CD4-positive, alpha-beta T cell treated with Interleukin-21 for 1 hour (primary cell): ENCODE measurements around the gene SENP6.
"Not testable (repeated sequence)": the region's sequence is repeated elsewhere in the genome, so short reads cannot be mapped to it uniquely, and the experiment has no call there.

Source experiments
- DNase-seq: peaks from one replicate; pipeline ENCODE4 v3.0.0-alpha.2; 2020

SENP6 gene

GRCh38 chr6:75673884-75674283 lies 72.2 kb downstream of the SENP6 start:
- no peak for DNase-seq

GRCh38 chr6:75676377-75676776 lies 74.7 kb downstream of the SENP6 start:
- no peak for DNase-seq

DNA sequence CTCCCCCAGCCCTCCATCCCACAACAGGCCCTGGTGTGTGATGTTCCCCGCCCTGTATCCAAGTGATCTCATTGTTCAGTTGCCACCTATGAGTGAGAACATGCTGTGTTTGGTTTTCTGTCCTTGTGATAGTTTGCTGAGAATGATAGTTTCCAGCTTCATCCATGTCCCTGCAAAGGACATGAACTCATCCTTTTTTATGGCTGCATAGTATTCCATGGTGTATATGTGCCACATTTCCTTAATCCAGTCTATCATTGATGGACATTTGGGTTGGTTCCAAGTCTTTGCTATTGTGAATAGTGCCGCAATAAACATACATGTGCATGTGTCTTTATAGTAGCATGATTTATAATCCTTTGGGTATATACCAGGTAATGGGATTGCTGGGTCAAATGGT lies 80.9 kb downstream of the SENP6 start:
- not testable (repeated sequence) for DNase-seq

DNA sequence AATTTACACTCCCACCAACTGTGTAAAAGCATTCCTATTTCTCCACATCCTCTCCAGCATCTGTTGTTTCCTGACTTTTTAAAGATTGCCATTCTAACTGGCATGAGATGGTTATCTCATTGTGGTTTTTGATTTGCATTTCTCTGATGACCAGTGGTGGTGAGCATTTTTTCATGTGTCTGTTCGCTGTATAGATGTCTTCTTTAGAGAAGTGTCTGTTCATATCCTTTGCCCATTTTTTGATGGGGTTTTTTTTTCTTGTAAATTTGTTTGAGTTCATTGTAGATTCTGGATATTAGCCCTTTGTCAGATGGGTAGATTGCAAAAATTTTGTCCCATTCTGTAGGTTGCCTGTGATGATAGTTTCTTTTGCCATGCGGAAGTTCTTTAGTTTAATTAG lies 81.3 kb downstream of the SENP6 start:
- DNase-seq, result not testable (repeated sequence)

- not testable (repeated sequence) for DNase-seq
Measured at GRCh38 chr6:75687535-75687934, 85.9 kb downstream of the SENP6 start.

DNA sequence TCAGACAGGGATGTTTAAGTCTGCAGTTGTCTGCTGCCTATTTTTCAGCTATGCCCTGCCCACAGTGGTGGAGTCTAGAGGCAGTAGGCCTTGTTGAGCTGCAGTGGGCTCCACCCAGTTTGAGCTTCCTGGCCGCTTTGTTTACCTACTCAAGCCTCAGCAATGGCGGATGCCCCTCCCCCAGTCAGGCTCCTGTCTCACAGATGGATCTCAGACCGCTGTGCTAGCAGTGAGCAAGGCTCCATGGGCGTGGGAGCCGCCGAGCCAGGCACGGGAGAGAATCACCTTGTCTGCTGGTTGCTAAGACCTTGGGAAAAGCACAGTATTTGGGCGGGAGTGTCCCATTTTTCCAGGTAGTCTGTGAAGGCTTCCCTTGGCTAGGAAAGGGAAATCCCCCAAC lies 86.3 kb downstream of the SENP6 start:
- not testable (repeated sequence) for DNase-seq

- no peak for DNase-seq
Measured at GRCh38 chr6:75689576-75689975, 87.9 kb downstream of the SENP6 start.

GRCh38 chr6:75691012-75691411 lies 89.3 kb downstream of the SENP6 start:
- DNase-seq, result no peak

DNA sequence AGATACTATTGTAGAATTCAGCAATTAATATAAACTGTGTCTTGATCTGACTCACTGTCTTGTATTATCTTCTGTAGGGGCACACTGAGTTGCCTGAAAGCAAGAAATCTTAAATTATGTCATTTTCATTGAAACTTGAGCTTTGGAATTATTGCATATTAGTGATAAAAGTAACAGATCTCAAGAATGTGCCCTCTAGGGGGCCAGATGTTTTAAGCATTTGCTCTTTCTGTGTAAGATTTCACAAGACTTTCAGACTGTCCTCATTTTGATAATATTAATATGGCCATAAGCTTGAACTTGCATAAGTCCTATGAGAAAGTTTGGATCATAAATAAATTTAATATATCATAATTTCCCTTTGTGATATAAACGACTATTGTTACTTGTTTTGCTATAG lies 91.9 kb downstream of the SENP6 start:
- DNase-seq, result no peak

- no peak for DNase-seq
Measured at GRCh38 chr6:75694406-75694805, 92.7 kb downstream of the SENP6 start.

- DNase-seq, result not testable (repeated sequence)
Measured at GRCh38 chr6:75708334-75708733, 106.7 kb downstream of the SENP6 start.

DNA sequence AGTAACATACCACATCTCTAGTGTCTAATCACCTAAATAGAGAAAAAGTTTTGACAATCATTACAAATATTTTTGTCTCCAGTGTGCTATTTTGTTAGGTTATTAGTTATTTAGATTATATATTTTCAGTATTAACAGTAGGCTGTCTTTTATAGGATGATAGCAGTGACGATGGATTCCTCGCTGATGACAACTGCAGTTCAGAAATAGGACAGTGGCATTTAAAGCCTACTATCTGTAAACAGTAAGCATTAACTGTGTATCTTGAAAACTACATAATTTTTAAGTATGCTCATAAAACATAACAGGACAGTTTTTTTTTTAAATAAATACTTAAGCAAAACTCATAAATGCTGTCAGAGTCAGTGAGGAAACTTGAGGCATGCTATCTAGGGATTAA lies 109.5 kb downstream of the SENP6 start:
- no peak for DNase-seq

DNA sequence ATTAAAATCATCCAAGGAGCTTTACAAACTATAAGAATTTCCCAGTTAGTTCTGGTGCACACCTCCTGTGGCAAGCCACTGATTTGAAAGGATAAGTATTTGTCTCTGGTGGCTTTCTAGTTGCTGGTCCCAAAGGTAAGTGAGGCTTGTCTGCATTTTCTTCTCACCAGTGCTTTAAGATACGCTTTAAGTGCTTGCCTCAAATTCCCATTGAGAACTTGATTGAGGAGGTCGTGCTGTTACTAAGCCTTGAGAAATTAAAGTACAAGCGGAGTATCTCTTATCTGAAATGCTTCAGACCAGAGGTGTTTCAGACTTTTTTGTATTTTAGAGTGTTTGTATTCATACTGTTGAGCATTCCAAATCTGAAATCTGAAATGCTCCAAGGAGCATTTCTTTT lies 117.5 kb downstream of the SENP6 start:
- DNase-seq, result no peak

DNA sequence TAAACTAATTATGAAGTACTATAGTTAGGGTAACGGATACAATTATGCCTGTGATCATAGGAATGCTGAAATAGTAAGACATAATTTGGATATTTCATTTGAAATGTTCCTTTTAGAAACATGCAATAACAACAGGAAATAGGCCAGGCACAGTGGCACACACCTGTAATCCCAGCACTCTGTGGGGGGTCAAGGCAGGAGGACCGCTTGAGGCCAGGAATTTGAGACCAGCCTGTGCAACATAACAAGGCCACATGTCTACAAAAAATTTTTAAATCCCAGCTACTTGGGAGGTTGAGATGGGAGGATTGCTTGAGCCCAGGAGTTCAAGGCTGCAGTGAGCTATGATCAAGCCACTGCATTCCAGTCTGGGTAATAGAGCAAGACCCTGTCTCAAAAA lies 121.7 kb downstream of the SENP6 start:
- DNase-seq, result no peak

DNA sequence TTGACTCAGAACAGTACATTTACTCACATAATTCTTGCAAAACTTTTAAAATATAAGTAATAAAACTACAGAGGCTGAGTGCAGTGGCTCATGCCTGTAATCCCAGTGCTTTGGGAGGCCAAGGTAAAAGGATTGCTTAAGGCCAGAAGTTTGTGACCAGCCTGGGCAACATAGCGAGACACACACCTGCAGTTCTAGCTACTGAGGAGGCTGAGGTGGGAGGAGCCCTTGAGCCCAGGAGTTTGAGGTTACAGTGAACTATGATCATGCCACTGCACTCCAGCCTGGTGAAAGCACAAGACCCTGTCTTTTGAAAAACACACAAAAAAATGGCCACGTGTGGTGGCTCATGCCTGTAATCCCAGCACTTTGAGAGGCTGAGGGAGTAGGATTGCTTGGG lies 125.5 kb downstream of the SENP6 start:
- no peak for DNase-seq

DNA sequence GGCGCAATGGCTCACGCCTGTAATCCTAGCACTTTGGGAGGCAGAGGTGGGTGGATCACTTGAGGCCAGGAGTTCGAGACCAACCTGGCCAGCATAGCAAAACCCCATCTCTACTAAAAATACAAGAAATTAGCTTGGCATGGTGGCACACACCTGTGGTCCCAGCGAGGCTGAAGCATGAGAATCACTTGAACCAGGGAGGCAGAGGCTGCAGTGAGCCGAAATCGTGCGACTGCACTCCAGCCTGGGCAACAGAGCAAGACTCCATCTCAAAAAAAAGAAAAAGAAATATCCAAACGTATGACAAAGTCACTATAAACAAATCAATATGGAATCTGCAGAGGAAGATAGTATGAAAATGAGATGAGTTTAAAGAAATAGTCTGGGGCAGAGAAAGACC lies 129.3 kb downstream of the SENP6 start:
- DNase-seq, result not testable (repeated sequence)

DNA sequence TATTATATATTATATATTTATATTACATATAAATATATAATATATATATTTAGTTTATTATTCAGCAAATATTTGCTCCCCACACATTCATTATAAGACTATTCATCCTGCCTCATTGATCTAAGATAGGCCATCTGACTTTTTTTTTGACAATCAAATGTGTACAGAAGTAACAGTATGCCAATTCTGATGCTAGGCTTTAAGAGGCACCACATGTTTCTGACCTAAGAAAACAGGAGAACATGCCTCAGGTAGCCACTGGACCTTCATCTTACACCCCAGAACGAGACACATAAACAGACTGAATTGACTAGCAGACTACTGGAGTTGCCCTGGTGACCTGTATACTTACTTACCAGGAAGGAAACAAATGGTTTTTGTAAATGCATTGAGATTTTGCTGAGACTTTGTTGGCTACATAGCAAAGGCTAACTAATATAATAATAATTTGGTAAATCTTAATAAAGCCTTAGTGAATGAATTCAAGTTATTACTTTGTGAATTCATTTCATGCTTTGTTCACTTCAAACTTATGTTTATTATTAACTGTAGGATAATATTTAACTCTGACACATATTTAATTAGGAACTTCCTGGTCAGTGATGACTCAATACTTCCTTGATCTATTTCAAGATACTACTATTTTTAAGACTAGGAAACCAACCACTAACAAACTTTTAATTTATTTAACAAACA lies 134.0 kb downstream of the SENP6 start:
- no peak for DNase-seq

DNA sequence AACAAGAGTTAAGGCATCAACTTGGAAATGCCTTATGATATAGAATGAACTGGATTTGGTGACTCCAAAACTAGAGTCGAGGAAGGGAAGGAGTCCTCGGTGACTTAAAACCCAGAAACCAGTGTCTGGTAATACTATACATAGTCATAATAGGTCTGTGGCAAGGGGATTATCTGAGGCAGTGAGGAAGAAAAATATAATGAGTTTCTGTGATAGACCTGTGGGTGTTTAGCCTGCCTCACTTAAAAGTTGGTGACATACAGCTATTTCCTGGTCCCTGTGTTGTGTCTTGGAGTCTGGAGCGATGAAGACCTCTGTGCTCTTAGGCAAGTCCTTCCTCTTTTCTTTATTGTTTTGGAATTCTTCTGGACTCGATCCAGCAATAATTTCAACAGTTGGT lies 142.3 kb downstream of the SENP6 start:
- DNase-seq, result no peak

DNA sequence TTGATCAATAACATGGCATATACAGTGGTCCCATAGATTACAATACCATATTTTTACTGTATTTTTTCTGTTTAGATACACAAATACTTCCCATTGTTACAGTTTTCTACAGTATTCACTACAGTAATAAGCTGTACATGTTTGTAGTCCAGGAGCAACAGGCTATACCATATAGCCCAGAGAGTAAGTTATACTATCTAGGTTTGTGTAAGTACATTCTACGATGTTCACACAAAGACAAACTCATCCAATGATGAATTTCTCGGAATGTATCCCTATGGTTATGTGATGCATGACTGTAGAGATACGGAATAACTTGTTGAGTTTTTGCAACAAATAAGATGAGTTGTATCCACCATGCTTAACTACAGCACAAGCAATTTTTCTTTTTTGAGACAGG lies 143.7 kb downstream of the SENP6 start:
- no peak for DNase-seq

DNA sequence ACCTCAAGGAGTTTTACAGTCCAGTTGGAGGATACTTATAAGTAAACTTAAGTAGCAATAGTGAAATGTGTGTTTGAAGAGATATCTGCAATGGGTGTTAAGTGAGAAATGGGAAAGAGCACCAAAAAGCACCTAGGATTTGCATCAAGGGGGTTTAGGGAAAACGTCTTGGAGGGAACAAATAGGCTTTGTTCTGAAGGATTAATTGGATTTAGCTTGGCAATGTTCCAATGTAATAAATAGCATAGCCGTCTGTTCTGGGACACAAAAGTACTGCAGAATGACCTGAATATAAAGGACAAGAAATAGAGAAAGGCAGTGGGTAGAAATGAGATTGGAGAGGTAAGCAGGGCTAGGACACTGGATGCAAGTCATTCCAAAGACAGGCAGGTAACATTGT lies 144.5 kb downstream of the SENP6 start:
- DNase-seq, result no peak

- no peak for DNase-seq
Measured at GRCh38 chr6:75747152-75747992, 145.7 kb downstream of the SENP6 start.

GRCh38 chr6:75748003-75748742 lies 146.5 kb downstream of the SENP6 start:
- no peak for DNase-seq

DNA sequence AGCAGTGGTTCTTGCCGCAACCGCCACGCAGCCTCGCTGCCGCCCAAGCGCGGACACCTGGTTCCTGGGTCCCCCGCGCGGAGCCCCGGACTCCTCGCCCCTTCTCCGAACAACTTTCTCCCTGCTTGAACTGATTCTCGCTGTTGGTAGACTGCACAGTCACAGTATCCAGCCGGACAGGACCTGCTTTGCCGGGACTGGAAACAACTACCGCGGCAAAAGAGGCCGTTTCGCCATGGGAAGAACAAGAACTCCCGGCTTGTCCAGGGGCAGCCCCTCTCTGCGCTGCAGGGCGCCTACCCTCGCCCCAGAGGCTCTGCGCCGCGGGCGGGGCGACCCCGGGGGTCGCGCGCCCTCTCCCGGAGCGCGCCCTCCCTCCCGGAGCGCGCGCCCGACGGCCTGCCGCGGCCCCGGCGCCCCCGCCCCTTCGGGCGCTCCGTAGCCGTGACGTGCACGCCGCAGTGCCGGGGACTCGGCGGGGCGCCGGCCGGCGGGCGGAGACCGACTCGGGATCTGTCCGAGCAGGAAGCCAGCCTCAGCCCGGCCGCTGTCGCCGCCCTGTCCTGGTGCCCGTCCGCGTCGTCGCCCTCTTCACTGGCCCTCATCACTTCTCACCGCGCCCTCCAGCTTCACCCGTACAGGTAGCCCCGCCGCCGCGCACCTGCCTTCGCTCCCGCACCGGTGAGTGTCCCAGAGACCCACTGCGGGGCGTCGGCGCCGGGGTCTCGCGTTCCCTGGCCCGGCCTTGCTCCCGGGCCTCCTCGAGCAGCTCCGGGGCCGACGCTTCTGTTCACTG lies 147.3 kb downstream of the SENP6 start, which contains the start of gene MYO6:
MYO6 (plus strand) TSS at position 497 of the 796 bp plus-strand sequence. CDS start 68,309 bp downstream, outside the sequence.
- peak; percentile 48 for DNase-seq
